IMR-90 (cell line): Measurements from ENCODE around the gene RFXANK. TPM values are rescaled to one million over a fixed set of nuclear protein-coding genes. Genes with fewer than 3 reads are reported as not detected.

Experiments used
- ATAC-seq: fragments of 200-7000 bp; cut with Tn5 transposase; 2 replicates; pipeline ENCODE4 v1.9.1; 2020; ENCODE audit warnings: low read depth, mild to moderate bottlenecking, moderate library complexity
- BruUV-seq: library from RNA; stranded (reverse); fragments of 400-500 nt; replicated peaks from 2 replicates; lab custom pipeline; 2021; lab: Mats Ljungman, UMichigan
- CTCF ChIA-PET: fragments of 300-600 bp; formaldehyde crosslinking; extraction: SDS; loops from one replicate; lab custom pipeline; 2021; ENCODE audit warnings: antibody characterized with exemption; lab: Yijun Ruan, JAX
- POLR2A ChIA-PET: fragments of 300-600 bp; sonication (Branson Sonifier 250); formaldehyde crosslinking; loops from one replicate; lab custom pipeline; 2022; ENCODE audit warnings: antibody characterized with exemption; ENCODE audit not compliant: unreplicated experiment; lab: Charles Lee
- DNase-seq: peaks from one replicate; pipeline ENCODE4 v3.0.0; 2013
- H2AFZ ChIP-seq: replicated peaks from 2 replicates; pipeline ENCODE3; 2013; ENCODE audit warnings: low read length, mild to moderate bottlenecking; ENCODE audit not compliant: poor library complexity
- H2AK5ac ChIP-seq: 2 replicates; pipeline ENCODE4 v1.6.1; 2013; ENCODE audit warnings: low read depth, low read length, inconsistent platforms
- H2AK9ac ChIP-seq: replicated peaks from 2 replicates; pipeline ENCODE3; 2013; ENCODE audit warnings: mild to moderate bottlenecking, low read depth, low read length, moderate library complexity; ENCODE audit not compliant: poor library complexity
- H2BK120ac ChIP-seq: 2 replicates; pipeline ENCODE4 v1.6.1; 2013; ENCODE audit warnings: low read depth, low read length, inconsistent platforms
- H2BK15ac ChIP-seq: 3 replicates; pipeline ENCODE4 v1.6.1; 2013; ENCODE audit warnings: low read depth, low read length, inconsistent platforms
- H2BK20ac ChIP-seq: 2 replicates; pipeline ENCODE4 v1.6.1; 2013; ENCODE audit warnings: low read depth, mild to moderate bottlenecking, inconsistent platforms, low read length, moderate library complexity
- H2BK5ac ChIP-seq: 2 replicates; pipeline ENCODE4 v1.6.1; 2013; ENCODE audit warnings: mild to moderate bottlenecking, low read depth, low read length, inconsistent platforms; ENCODE audit not compliant: poor library complexity, severe bottlenecking
- H3K14ac ChIP-seq: replicated peaks from 2 replicates; pipeline ENCODE4 v1.6.1; 2013; ENCODE audit warnings: low read depth, low read length, inconsistent platforms
- H3K18ac ChIP-seq: 2 replicates; pipeline ENCODE4 v1.6.1; 2013; ENCODE audit warnings: low read depth, low read length, control low read depth
- H3K23ac ChIP-seq: 2 replicates; pipeline ENCODE4 v1.6.1; 2013; ENCODE audit warnings: low read depth, low read length, inconsistent platforms
- H3K27ac ChIP-seq: 2 replicates; pipeline ENCODE4 v1.5.1; 2013; ENCODE audit warnings: mild to moderate bottlenecking, control low read depth, low read length; ENCODE audit not compliant: insufficient read depth
- H3K27me3 ChIP-seq: 2 replicates; pipeline ENCODE4 v1.6.1; 2013; ENCODE audit warnings: low read length; ENCODE audit not compliant: control insufficient read depth, insufficient read depth
- H3K36me3 ChIP-seq: 2 replicates; pipeline ENCODE4 v1.6.1; 2013; ENCODE audit warnings: low read length, mixed read lengths; ENCODE audit not compliant: control insufficient read depth, insufficient read depth
- H3K4ac ChIP-seq: 2 replicates; pipeline ENCODE4 v1.6.1; 2013; ENCODE audit warnings: low read depth, low read length, inconsistent platforms
- H3K4me1 ChIP-seq: 2 replicates; pipeline ENCODE4 v1.6.1; 2013; ENCODE audit warnings: low read length, mixed read lengths; ENCODE audit not compliant: control insufficient read depth, insufficient read depth
- H3K4me2 ChIP-seq: 2 replicates; pipeline ENCODE4 v1.6.1; 2013; ENCODE audit warnings: low read depth, mild to moderate bottlenecking, control low read depth, low read length, moderate library complexity
- H3K4me3 ChIP-seq: 2 replicates; pipeline ENCODE4 v1.5.1; 2013; ENCODE audit warnings: low read depth, mild to moderate bottlenecking, control low read depth, low read length, moderate library complexity; ENCODE audit not compliant: insufficient read depth
- H3K56ac ChIP-seq: 2 replicates; pipeline ENCODE4 v1.6.1; 2013; ENCODE audit warnings: low read length, inconsistent platforms; ENCODE audit not compliant: insufficient read depth; ENCODE audit errors: extremely low read depth
- H3K79me1 ChIP-seq, 2 experiments: 2 replicates each; pipeline ENCODE4 v1.6.1; 2013; ENCODE audit warnings: low read length in 2 of 2, inconsistent platforms in 1 of 2, low read depth in 1 of 2
- H3K9ac ChIP-seq: 2 replicates; pipeline ENCODE4 v1.6.1; 2013; ENCODE audit warnings: low read depth, low read length, control low read depth
- H3K9me1 ChIP-seq: 2 replicates; pipeline ENCODE4 v1.6.1; 2013; ENCODE audit warnings: low read length, inconsistent platforms; ENCODE audit not compliant: insufficient read depth
- H3K9me3 ChIP-seq: 2 replicates; pipeline ENCODE4 v1.6.1; 2013; ENCODE audit warnings: low read length; ENCODE audit not compliant: control insufficient read depth, insufficient read depth
- H4K20me1 ChIP-seq: 2 replicates; pipeline ENCODE4 v1.6.1; 2013; ENCODE audit warnings: low read length, inconsistent platforms; ENCODE audit not compliant: insufficient read depth
- H4K5ac ChIP-seq: 2 replicates; pipeline ENCODE4 v1.6.1; 2013; ENCODE audit warnings: mild to moderate bottlenecking, low read depth, low read length, control low read depth
- H4K8ac ChIP-seq, 2 experiments: 2 replicates each; pipeline ENCODE4 v1.6.1; 2013; ENCODE audit warnings: low read depth in 2 of 2, low read length in 2 of 2, control low read depth in 1 of 2, inconsistent platforms in 1 of 2
- H4K91ac ChIP-seq: 2 replicates; pipeline ENCODE4 v1.6.1; 2013; ENCODE audit warnings: low read depth, low read length, inconsistent platforms; ENCODE audit not compliant: insufficient read depth
- CEBPB ChIP-seq: IDR thresholded peaks from 2 replicates; pipeline ENCODE4 v1.6.1; 2012; ENCODE audit warnings: low read depth, low read length, improper control_type of control experiment
- MAFK ChIP-seq: IDR thresholded peaks from 2 replicates; pipeline ENCODE4 v1.6.1; 2012; ENCODE audit warnings: low read depth, low read length, improper control_type of control experiment
- RAD21 ChIP-seq: IDR thresholded peaks from 2 replicates; pipeline ENCODE4 v1.6.1; 2012; ENCODE audit warnings: low read length, improper control_type of control experiment
- WGBS, 2 experiments: methylation state at CpG; one replicate each; pipeline versions ENCODE4 v1.1.5 to v1.1.7; 2013; ENCODE audit warnings: missing lambda C conversion rate in 2 of 2; ENCODE audit not compliant: insufficient read length in 1 of 2; ENCODE audit errors: extremely low coverage in 2 of 2; 5-methylcytosine and 5-hydroxymethylcytosine counted together
- dilution Hi-C: fragments of 300-500 bp; cut with HindIII; formaldehyde crosslinking; loops from one replicate; pipeline ENCODE4 v1.14.3; 2018; ENCODE audit warnings: low sequenced_read_pairs; ENCODE audit not compliant: unreplicated experiment
- in situ Hi-C: fragments of 300-500 bp; cut with MboI; formaldehyde crosslinking; loops from 3 replicates; pipeline ENCODE4 v1.14.3; 2019; ENCODE audit warnings: low sequenced_read_pairs, inconsistent platforms, mixed read lengths
- intact Hi-C: fragments of 100-400 bp; cut with micrococcal nuclease; formaldehyde crosslinking; loops from 2 replicates; pipeline ENCODE4 v1.10.0; 2022
- polyA plus RNA-seq, 3 experiments: library from polyadenylated mRNA; depleted of rRNA; stranded (reverse); fragments of >200 nt; gene quantifications; 2 replicates each; pipeline ENCODE4 v1.2.3, GENCODE V29; 2012; ENCODE audit warnings: low replicate concordance in 1 of 3
- total RNA-seq: library from RNA; depleted of rRNA; stranded (reverse); fragments of >200 nt; gene quantifications from 2 replicates; pipeline ENCODE4 v1.2.3, GENCODE V29; 2012

Gene RFXANK
- total and polyA plus RNA-seq, 2 of the 4 experiments (the other 2 are of a cell fraction), result 68.3 to 97.8 TPM

GRCh38 chr19:19167612-19168011, 24.4 kb upstream of the RFXANK start:
- Histone ChIP-seq H3K4ac (no peak overlapping the region), H3K9ac (no peak overlapping the region), H3K9me1 (peaks cover 11% of the 10 kb centered on the region), H3K36me3 (no peaks in the 10 kb centered on the region), H3K27me3 (no peaks in the 10 kb centered on the region), H4K20me1 (no peaks in the 10 kb centered on the region), H2BK5ac (no peak overlapping the region), H3K27ac (no peak overlapping the region), H4K91ac (no peak overlapping the region), H2BK15ac (no peak overlapping the region), H4K5ac (no peak overlapping the region), H2AK9ac (no peak overlapping the region), H3K56ac (no peak overlapping the region), H2BK20ac (no peak overlapping the region), H3K23ac (no peak overlapping the region), H3K79me1 (no peaks in the 10 kb centered on the region), H2AFZ (no peak overlapping the region), H2AK5ac (no peak overlapping the region), H3K18ac (no peak overlapping the region), H3K4me2 (no peak overlapping the region), H3K14ac (no peak overlapping the region), H3K9me3 (no peaks in the 10 kb centered on the region), H4K8ac (no peak overlapping the region), H2BK120ac (no peak overlapping the region), H3K4me1 (peaks cover 22% of the 10 kb centered on the region), H3K4me3 (no peak overlapping the region)
- 100% methylated on average over 1 of the region's 3 CpGs; no CpG with 5 or more reads in 1 of the 2 experiments for WGBS, 2 experiments
- ChIA-PET POLR2A (interaction anchor here (0.6 kb wide), 1 partner anchor 22 kb away, joined by 4 read pairs; no protein-coding TSS in a partner anchor), CTCF (no interaction called here)
- DNase-seq (no peak), ATAC-seq (no peak)
- in situ Hi-C loops, result no loop called here
- dilution Hi-C loops, result no loop called here
- TF ChIP-seq MAFK, result no peak
- TF ChIP-seq RAD21, result no peak
- TF ChIP-seq CEBPB, result no peak
- intact Hi-C loops, result no loop called here
- BruUV-seq, result no TSS peak
